Caco-2 (cell line): ENCODE measurements around the gene VTI1A. TPM values are rescaled to one million over a fixed set of nuclear protein-coding genes. Genes with fewer than 3 reads are reported as not detected.

Experiments
- BruUV-seq: library from RNA; stranded (reverse); fragments of 400-500 nt; replicated peaks from 2 replicates; lab custom pipeline; 2021; lab: Mats Ljungman, UMichigan
- CTCF ChIA-PET: fragments of 300-600 bp; sonication (Branson Sonifier 250); formaldehyde crosslinking; loops from one replicate; lab custom pipeline; 2022; ENCODE audit warnings: antibody characterized with exemption; lab: Charles Lee
- POLR2A ChIA-PET: fragments of 300-600 bp; sonication (Branson Sonifier 250); formaldehyde crosslinking; loops from one replicate; lab custom pipeline; 2022; ENCODE audit warnings: antibody characterized with exemption; lab: Charles Lee
- DNase-seq, 2 experiments: peaks; one replicate each; pipeline versions ENCODE4 v3.0.0 to v3.0.0-alpha.2; 2020 to 2022
- H3K27me3 ChIP-seq: replicated peaks from 2 replicates; pipeline ENCODE4 v1.6.0; 2011; ENCODE audit warnings: low read length; ENCODE audit not compliant: control insufficient read depth, insufficient read depth
- H3K36me3 ChIP-seq: 2 replicates; pipeline ENCODE4 v1.5.1; 2011; ENCODE audit warnings: low read length; ENCODE audit not compliant: control insufficient read depth, insufficient read depth
- H3K4me1 ChIP-seq: fragments of 250-450 bp; sonication (Bioruptor Pico); 2 replicates; pipeline ENCODE4 v1.5.1; 2020; ENCODE audit warnings: mild to moderate bottlenecking
- H3K4me3 ChIP-seq: 2 replicates; pipeline ENCODE4 v1.5.1; 2011; ENCODE audit warnings: low read depth, mild to moderate bottlenecking, control low read depth, low read length
- H3K9me3 ChIP-seq: fragments of 250-450 bp; sonication (Bioruptor Pico); 2 replicates; pipeline ENCODE4 v1.5.1; 2020; ENCODE audit warnings: mild to moderate bottlenecking, moderate library complexity
- H3K27ac Mint-ChIP-seq: one replicate; pipeline ENCODE4 v1.8.0; 2022; ENCODE audit warnings: mixed read lengths; ENCODE audit not compliant: unreplicated experiment
- H3K27me3 Mint-ChIP-seq: one replicate; pipeline ENCODE4 v1.8.0; 2022; ENCODE audit warnings: mixed read lengths; ENCODE audit not compliant: insufficient read depth, unreplicated experiment
- H3K36me3 Mint-ChIP-seq: one replicate; pipeline ENCODE4 v1.8.0; 2022; ENCODE audit warnings: mild to moderate bottlenecking, mixed read lengths; ENCODE audit not compliant: insufficient read depth, unreplicated experiment
- H3K4me1 Mint-ChIP-seq: one replicate; pipeline ENCODE4 v1.8.0; 2022; ENCODE audit warnings: low read depth, mixed read lengths; ENCODE audit not compliant: unreplicated experiment
- H3K4me3 Mint-ChIP-seq: one replicate; pipeline ENCODE4 v1.8.0; 2022; ENCODE audit warnings: mild to moderate bottlenecking, moderate library complexity, mixed read lengths; ENCODE audit not compliant: unreplicated experiment
- H3K9me3 Mint-ChIP-seq: one replicate; pipeline ENCODE4 v1.8.0; 2022; ENCODE audit warnings: mixed read lengths; ENCODE audit not compliant: unreplicated experiment
- intact Hi-C: fragments of 100-400 bp; cut with micrococcal nuclease; formaldehyde crosslinking; loops from one replicate; pipeline ENCODE4 v1.10.0; 2022; ENCODE audit not compliant: unreplicated experiment
- total RNA-seq: library from RNA; stranded (reverse); gene quantifications from 2 replicates; pipeline ENCODE4 v1.2.3, GENCODE V29; 2022
- TF ChIP-seq, protein P1 (sequence below), 2 experiments: fragments of 200-600 bp in 1 of 2; IDR thresholded peaks; 1 replicate in 1 of 2; 2 replicates in 1 of 2; pipeline versions ENCODE4 v1.5.1 to v1.8.0; 2011 to 2022; ENCODE audit warnings: antibody characterized with exemption in 1 of 2, control low read depth in 1 of 2, inconsistent platforms in 1 of 2, low read depth in 1 of 2, low read length in 1 of 2, mild to moderate bottlenecking in 1 of 2, moderate library complexity in 1 of 2; ENCODE audit not compliant: insufficient read depth in 1 of 2, severe bottlenecking in 1 of 2, unreplicated experiment in 1 of 2

The VTI1A gene
- total RNA-seq, 1 experiment from 2014 or later = 45.6 TPM

DNA sequence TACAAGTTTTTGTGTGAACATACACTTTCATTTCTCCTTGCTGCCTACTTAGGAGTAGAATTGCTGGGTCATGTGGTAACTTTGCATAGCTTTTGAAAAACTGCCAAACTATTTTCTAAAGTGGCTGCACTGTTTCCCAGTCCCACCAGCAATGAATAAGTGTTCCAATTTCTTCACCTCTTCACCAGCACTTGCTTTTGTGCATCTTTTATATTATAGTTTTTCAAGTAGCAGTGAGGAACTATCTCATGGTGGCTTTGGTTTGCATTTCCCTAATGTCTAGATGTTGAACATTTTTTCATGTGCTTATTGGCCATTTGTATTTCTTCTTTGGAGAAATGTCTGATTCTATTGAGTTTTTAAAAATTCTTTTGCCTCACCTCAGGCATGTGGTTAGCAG lies 273.2 kb downstream of the VTI1A start:
- BruUV-seq = no TSS peak
- intact Hi-C loops = no loop called here
- no peaks in the 10 kb centered on the region for H3K27me3 ChIP-seq

DNA sequence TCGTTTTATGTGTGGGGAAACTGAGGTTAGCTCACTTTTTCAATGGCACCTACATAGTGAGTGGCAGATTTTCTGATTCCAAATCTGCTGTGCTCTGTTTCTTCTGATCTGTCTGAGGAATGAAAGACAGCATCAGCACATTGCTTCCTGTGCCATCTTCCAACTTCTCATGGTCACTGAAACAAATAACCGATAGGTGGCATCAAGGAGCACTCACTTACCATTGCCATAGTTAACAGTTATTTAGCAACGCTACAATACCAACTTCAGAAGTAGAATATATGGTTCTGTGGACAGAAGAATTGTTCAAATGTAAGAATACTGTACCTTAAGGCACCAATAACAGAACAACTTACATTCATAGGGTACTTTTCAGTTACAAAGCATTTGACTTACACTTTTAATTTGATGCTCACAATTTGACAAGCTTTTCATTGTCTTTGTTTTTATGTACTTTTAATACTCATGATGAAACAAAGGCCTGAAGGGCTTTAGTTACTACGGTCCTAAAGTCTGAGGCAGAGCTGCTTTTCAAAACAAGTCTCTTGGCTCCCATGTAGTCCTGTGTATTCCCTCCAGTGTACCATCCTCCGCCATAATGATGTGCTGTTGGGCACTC lies 274.2 kb downstream of the VTI1A start:
- intact Hi-C loops = no loop called here
- Mint-ChIP-seq H3K27me3 (no peaks in the 10 kb centered on the region), H3K4me3 (no peak overlapping the region), H3K27ac (no peak overlapping the region), H3K36me3 (peaks cover 14% of the 10 kb centered on the region), H3K9me3 (no peaks in the 10 kb centered on the region), H3K4me1 (peaks cover 33% of the 10 kb centered on the region)
- no TSS peak for BruUV-seq
- Histone ChIP-seq H3K36me3 (no peaks in the 10 kb centered on the region; the same call in 1 of the 2 replicates), H3K27me3 (no peaks in the 10 kb centered on the region), H3K4me3 (no peak overlapping the region), H3K9me3 (no peaks in the 10 kb centered on the region), H3K4me1 (peaks cover 43% of the 10 kb centered on the region)
- TF ChIP-seq, protein P1, sequence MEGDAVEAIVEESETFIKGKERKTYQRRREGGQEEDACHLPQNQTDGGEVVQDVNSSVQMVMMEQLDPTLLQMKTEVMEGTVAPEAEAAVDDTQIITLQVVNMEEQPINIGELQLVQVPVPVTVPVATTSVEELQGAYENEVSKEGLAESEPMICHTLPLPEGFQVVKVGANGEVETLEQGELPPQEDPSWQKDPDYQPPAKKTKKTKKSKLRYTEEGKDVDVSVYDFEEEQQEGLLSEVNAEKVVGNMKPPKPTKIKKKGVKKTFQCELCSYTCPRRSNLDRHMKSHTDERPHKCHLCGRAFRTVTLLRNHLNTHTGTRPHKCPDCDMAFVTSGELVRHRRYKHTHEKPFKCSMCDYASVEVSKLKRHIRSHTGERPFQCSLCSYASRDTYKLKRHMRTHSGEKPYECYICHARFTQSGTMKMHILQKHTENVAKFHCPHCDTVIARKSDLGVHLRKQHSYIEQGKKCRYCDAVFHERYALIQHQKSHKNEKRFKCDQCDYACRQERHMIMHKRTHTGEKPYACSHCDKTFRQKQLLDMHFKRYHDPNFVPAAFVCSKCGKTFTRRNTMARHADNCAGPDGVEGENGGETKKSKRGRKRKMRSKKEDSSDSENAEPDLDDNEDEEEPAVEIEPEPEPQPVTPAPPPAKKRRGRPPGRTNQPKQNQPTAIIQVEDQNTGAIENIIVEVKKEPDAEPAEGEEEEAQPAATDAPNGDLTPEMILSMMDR (IDR thresholded peaks at IDR 0.05; ENCODE audit: insufficient read depth in 1 of 2, low read depth in 1 of 2, low read length in 1 of 2, severe bottlenecking in 1 of 2, unreplicated experiment in 1 of 2) = peak; percentile 41 to 46
- peak in 1 of 2 experiments; percentile 50 for DNase-seq
- ChIA-PET CTCF (no interaction called here), POLR2A (no interaction called here)

More for the DNA sequence above, 273.2 kb downstream of the VTI1A start:
- Histone ChIP-seq H3K4me1 (peaks cover 38% of the 10 kb centered on the region), H3K9me3 (no peaks in the 10 kb centered on the region), H3K4me3 (no peak overlapping the region), H3K36me3 (no peaks in the 10 kb centered on the region)
- H3K4me1 Mint-ChIP-seq = peaks cover 27% of the 10 kb centered on the region
- no peaks in the 10 kb centered on the region for H3K9me3 Mint-ChIP-seq
- TF ChIP-seq, protein P1 (IDR thresholded peaks at IDR 0.05; ENCODE audit: insufficient read depth in 1 of 2, low read depth in 1 of 2, low read length in 1 of 2, severe bottlenecking in 1 of 2, unreplicated experiment in 1 of 2) = no peak
- ChIA-PET CTCF (no interaction called here), POLR2A (no interaction called here)
- DNase-seq = no peak
- no peak overlapping the region for H3K27ac Mint-ChIP-seq
- H3K27me3 Mint-ChIP-seq = no peaks in the 10 kb centered on the region
- no peak overlapping the region for H3K4me3 Mint-ChIP-seq
- peaks cover 14% of the 10 kb centered on the region for H3K36me3 Mint-ChIP-seq

DNA sequence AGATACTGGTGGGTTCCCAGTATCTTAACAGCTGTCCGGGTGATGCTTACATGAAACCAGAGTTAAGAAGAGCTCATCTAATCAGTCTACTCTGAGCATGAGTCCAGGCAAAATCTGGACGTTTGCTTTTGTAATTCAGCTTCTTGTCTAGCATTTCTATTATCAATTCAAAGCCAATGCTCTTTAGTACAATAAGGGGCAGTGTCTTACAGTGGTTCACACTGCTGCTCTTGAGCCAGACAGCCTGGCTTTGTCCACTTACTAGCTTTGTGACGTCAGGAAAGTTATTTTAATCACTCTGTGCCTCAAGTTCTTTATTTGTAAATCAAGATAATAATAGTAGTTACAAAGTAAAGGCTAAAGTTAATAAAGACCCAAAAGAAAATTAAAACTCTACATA lies 275.7 kb downstream of the VTI1A start:
- no peak overlapping the region for H3K27ac Mint-ChIP-seq
- H3K4me1 Mint-ChIP-seq = peaks cover 35% of the 10 kb centered on the region
- no peak overlapping the region for H3K4me3 Mint-ChIP-seq
- intact Hi-C loops = no loop called here
- Histone ChIP-seq H3K9me3 (no peaks in the 10 kb centered on the region), H3K36me3 (no peaks in the 10 kb centered on the region; the same call in 1 of the 2 replicates), H3K4me3 (no peak overlapping the region), H3K27me3 (no peaks in the 10 kb centered on the region), H3K4me1 (peaks cover 49% of the 10 kb centered on the region)
- CTCF ChIA-PET = no interaction called here
- BruUV-seq = no TSS peak
- TF ChIP-seq, protein P1 (IDR thresholded peaks at IDR 0.05; ENCODE audit: insufficient read depth in 1 of 2, low read depth in 1 of 2, low read length in 1 of 2, severe bottlenecking in 1 of 2, unreplicated experiment in 1 of 2) = no peak
- H3K36me3 Mint-ChIP-seq = peaks cover 6% of the 10 kb centered on the region
- no peaks in the 10 kb centered on the region for H3K27me3 Mint-ChIP-seq
- DNase-seq = no peak
- POLR2A ChIA-PET = no interaction called here
- H3K9me3 Mint-ChIP-seq = no peaks in the 10 kb centered on the region
